Right renal cortex interstitium (tissue), 3 donors: ENCODE results near the gene NACA2. TPM values are rescaled to one million over a fixed set of nuclear protein-coding genes. Genes with fewer than 3 reads are reported as not detected.
"Not testable (repeated sequence)": the region's sequence is repeated elsewhere in the genome, so short reads cannot be mapped to it uniquely, and the experiment has no call there.

Experiments used
- DNase-seq, 3 donors: peaks; one replicate each; pipeline ENCODE4 v3.0.0-alpha.2; 2013; ENCODE audit warnings: low read depth in 3 of 3, low spot score in 2 of 3
- polyA plus RNA-seq, 3 donors: library from polyadenylated mRNA; unstranded; fragments of 120-200 nt; gene quantifications; one replicate each; pipeline ENCODE4 v1.2.1, GENCODE V29; 2013; ENCODE audit not compliant: insufficient read length in 3 of 3

The NACA2 gene
- polyA plus RNA-seq, 3 donors = 2.4 to 3.4 (median 2.9) TPM

- no peak for DNase-seq
Measured at GRCh38 chr17:61579961-61580360, 11.1 kb downstream of the NACA2 start.

GRCh38 chr17:61579347-61579746 lies 11.7 kb downstream of the NACA2 start:
- DNase-seq = no peak

GRCh38 chr17:61578645-61579044 lies 12.4 kb downstream of the NACA2 start:
- DNase-seq = no peak

DNA sequence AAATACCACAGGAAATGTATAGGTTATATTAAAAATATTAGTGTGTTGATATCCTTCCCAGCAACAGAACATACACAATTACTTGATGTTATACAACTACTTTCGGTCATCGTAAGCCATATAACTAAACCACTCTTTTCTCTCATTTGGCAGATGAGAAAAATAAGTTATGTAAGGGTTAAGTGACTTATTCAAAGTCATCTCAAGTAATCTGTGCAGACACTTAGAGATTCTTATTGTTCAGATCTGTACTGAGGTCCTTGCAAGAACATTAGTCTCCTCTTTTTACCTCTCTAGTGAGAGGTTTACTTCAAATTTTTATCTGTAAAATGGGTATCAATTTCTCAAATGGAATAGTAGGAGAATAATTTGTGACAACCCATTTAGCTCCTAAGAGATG lies 15.0 kb downstream of the NACA2 start:
- DNase-seq = no peak

- no peak for DNase-seq
Measured at GRCh38 chr17:61575352-61575975, 15.6 kb downstream of the NACA2 start.

DNA sequence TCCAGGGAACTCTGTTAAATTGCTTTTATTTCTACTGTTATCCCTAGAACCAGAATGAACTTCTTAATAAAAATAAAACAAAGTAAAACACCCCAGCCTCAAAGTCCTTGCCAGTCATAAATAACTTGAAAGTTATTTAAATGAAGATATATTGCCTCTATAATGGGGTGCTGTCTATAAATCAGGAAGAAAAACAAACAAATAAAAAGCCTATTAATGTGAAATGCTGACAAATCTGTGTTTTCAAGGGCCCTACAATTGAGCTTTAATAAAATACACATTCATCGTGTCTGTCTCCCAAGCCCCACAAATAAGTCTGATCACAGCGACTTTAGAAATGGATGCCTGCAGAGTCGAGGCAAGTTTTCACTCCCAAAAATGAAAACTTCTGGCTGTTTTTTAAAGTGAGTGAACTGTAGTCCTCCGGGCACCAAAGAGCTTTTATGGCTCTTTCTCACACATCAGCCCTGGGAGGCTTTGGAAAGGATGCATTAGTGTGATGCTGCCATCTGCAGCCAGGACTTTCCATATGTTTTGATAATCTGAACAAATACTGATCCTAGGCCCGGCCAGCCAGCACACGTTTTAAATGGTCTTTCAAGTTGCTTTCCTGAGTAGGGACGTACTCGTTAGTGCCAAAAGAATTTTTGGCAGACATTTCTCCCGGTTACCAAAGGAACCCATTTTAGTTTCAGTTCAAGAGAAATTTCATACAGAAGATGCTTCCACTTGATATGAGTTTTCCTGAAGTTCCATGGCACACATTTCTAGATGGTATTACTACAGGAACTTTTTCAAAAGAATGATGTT lies 16.3 kb downstream of the NACA2 start:
- DNase-seq = peak in 1 of 3 donors; percentile 29

GRCh38 chr17:61572547-61572946 lies 18.5 kb downstream of the NACA2 start:
- not testable (repeated sequence) for DNase-seq

GRCh38 chr17:61571624-61572023 lies 19.4 kb downstream of the NACA2 start:
- no peak for DNase-seq

DNA sequence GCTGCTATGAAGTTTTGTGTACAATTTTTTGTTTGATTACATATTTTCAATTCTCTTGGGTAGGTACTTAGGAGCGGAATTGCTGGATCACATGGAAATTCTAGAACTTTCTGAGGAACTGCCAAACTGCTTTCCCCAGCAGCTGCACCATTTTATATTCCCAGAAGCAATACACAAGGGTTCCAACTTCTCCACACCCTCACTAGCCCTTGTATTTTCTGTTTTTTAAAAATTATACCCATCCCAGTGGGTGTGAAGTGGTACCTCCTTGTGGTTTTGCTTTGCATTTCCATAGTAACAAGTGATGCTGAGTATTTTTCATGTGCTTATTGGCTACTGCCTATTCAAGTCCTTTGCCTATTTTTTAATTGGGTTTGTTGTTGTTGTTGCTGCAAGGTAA lies 20.9 kb downstream of the NACA2 start:
- no peak for DNase-seq

DNA sequence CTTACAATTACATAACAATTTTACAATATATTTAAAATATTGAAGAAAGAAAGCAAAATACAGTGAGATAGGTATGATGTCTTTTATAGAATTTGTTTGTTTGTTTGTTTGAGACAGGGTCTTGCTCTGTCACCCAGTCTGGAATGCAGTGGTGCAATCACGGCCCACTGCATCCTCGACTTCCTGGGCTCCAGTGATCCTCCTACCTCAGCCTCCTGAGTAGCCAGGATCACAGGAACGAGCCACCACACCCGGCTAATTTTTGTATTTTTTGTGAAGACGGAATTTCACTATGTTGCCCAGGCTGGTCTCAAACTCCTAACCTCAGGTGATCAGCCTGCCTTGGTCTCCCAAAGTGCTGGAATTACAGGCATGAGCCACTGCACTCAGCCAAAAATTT lies 21.5 kb downstream of the NACA2 start:
- DNase-seq = not testable (repeated sequence)

GRCh38 chr17:61568219-61569072 lies 22.6 kb downstream of the NACA2 start:
- DNase-seq = no peak

DNA sequence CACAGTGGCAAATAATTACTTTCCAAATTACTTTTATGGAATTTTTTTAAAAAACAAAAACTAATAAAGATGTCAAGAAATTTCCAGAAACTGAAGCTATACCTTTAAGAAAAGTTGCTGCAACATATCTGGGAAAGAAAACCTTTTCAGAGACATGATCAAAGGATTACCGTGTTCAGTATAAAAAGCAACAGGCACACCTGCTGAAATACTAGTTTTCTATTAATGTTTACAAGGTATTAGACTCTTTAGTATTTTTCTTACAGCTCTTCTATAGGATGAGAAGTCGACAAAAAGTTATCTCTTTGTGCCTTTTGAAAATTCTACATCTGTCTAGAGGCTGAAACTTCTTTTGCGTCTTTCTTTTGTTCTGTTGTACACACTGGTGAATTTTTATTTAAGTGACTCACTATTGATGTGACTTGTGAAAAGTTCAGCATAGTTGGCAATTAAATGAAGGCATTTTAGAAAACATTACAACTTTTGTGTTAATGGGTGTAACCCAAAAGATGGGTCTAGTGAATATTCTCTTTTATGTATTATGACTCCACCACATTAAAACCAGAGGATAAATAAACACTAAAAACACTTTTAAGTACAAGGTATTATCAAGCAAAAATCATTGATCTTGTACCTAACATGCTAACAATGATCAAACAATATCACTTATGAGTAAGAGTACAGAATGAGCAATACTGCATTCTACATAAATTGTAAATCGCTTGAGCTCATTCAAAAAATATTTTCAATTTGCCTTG lies 23.8 kb downstream of the NACA2 start:
- no peak for DNase-seq

DNA sequence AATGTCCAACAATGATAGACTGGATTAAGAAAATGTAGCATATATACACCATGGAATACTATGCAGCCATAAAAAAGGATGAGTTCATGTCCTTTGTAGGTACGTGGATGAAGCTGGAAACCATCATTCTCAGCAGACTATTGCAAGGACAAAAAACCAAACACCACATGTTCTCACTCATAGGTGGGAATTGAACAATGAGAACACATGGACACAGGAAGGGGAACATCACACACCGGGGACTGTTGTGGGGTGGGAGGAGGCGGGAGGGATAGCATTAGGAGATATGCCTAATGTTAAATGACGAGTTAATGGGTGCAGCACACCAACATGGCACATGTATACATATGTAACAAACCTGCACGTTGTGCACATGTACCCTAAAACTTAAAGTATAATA lies 24.6 kb downstream of the NACA2 start:
- DNase-seq = not testable (repeated sequence)

DNA sequence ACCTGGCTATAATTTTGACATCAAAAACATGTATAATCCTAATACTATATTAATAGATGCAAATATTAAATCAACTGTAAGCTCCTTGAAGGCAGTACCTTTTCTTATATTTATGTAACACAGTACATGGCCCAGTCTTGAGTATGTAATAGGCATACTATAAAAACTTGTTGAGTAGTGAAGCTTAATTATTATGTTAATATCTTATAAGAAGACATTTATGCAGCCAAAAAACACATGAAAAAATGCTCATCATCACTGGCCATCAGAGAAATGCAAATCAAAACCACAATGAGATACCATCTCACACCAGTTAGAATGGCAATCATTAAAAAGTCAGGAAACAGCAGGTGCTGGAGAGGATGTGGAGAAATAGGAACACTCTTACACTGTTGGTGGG lies 25.2 kb downstream of the NACA2 start:
- DNase-seq = not testable (repeated sequence)

DNA sequence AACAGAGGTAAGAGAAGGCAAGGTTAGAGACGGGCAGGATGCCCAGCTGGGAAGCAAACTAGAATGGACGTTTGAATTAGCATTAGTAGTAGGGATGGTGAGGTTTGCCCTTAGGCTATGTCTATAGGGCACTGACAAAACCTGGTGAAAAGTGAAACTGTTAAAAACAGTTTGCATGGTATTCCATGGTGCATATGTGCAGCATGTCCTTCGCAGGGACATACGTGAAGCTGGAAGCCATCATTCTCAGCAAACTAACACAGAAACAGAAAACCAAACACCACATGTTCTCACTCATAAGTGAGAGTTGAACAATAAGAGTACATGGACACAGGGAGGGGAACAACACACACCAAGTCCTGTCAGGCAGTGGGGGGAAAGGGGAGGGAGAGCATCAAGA lies 25.8 kb downstream of the NACA2 start:
- DNase-seq = no peak

DNA sequence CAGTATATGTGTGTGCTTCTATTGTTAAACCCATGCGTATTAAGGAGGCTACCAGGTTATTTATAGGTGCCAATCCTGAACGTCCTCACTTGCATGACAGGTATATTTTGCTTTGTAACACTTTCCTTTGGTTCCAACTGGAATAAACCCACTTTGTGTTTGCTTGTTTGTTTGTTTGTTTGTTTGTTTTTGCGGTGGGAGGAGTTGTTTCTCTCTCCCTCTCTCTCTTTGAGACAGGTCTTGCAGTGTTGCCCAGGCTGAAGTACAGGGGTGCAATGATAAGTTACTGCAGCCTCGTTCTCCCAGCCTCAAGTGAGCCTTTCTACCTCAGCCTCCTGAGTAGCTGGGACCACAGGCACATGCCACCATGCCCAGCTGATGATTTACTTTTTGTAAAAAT lies 28.7 kb downstream of the NACA2 start:
- no peak for DNase-seq

DNA sequence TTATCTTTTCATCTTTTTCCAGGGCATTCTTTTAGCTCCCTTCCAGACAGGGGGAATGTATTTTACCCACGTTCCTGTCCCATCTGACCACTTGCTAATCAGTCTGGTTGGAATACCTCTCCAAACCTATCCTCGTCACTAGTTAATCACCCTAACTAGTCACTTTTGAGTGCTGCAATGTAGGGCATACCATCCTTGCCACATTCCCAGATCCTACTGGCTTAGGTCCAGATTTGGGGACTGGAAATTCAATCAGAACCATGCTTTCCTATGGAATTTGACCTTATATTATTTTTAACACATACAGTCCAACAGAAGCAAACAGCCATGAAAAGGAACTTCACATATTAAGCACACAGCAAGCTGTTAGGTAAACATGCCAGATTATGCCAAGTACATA lies 29.7 kb downstream of the NACA2 start:
- DNase-seq = no peak

- DNase-seq = no peak
Measured at GRCh38 chr17:61560071-61560470, 30.9 kb downstream of the NACA2 start.

GRCh38 chr17:61556224-61557188 lies 34.5 kb downstream of the NACA2 start:
- DNase-seq = no peak
